HCT116 (cell line): ENCODE results near the gene GNG2. TPM values are rescaled to one million over a fixed set of nuclear protein-coding genes. Genes with fewer than 3 reads are reported as not detected.

Experiments used
- ATAC-seq: fragments of 200-7000 bp; cut with Tn5 transposase; 2 replicates; pipeline ENCODE4 v1.9.1; 2020; ENCODE audit warnings: mild to moderate bottlenecking, moderate library complexity
- BruUV-seq: library from RNA; stranded (reverse); fragments of 400-500 nt; replicated peaks from 2 replicates; lab custom pipeline; 2021; lab: Mats Ljungman, UMichigan
- CTCF ChIA-PET: fragments of 300-600 bp; sonication (Branson Sonifier 250); formaldehyde crosslinking; loops from one replicate; lab custom pipeline; 2021; ENCODE audit warnings: antibody characterized with exemption; lab: Charles Lee
- POLR2A ChIA-PET: fragments of 300-600, 350-600 bp; sonication (Branson Sonifier 250); formaldehyde crosslinking; loops from one replicate; lab custom pipeline; 2021; ENCODE audit warnings: antibody characterized with exemption; lab: Charles Lee
- RAD21 ChIA-PET, 2 experiments: fragments of 300-600 bp; sonication (Branson Sonifier 250); formaldehyde crosslinking; loops; one replicate each; lab custom pipeline; 2023; ENCODE audit warnings: low total read pairs in 2 of 2; ENCODE audit not compliant: uncharacterized antibody in 2 of 2, unreplicated experiment in 2 of 2, low non-redundant PET in 1 of 2; lab: Charles Lee
- DNase-seq: peaks from one replicate; pipeline ENCODE4 v3.0.0-alpha.2; 2010; ENCODE audit warnings: low read depth, low spot score
- H2AFZ ChIP-seq: fragments of 200-600 bp; shearing (Covaris generic), sonication (generic); 2 replicates; pipeline ENCODE4 v1.6.1; 2017; ENCODE audit warnings: low read depth, mixed run types, mixed read lengths, antibody characterized with exemption, low read length; ENCODE audit not compliant: poor library complexity, severe bottlenecking
- H3K27ac ChIP-seq: 2 replicates; pipeline ENCODE4 v1.5.1; 2012; ENCODE audit warnings: low read depth, low read length
- H3K27me3 ChIP-seq: fragments of 200-600 bp; sonication (generic); 2 replicates; pipeline ENCODE4 v1.6.1; 2016; ENCODE audit warnings: mixed run types, low read length, mixed read lengths; ENCODE audit not compliant: insufficient read depth
- H3K36me3 ChIP-seq, 2 experiments: fragments of 200-500 bp in 1 of 2; fragments of 200-600 bp in 1 of 2; sonication (Bioruptor generic) in 1 of 2; sonication (generic) in 1 of 2; 2 replicates each; pipeline versions ENCODE4 v1.5.1 to v1.6.1; 2014 to 2016; ENCODE audit warnings: low read length in 2 of 2, inconsistent platforms in 1 of 2, mixed read lengths in 1 of 2, mixed run types in 1 of 2; ENCODE audit not compliant: insufficient read depth in 2 of 2, control insufficient read depth in 1 of 2
- H3K4me1 ChIP-seq, 2 experiments: fragments of 200-600 bp in 1 of 2; sonication (generic) in 1 of 2; 2 replicates each; pipeline versions ENCODE4 v1.5.1 to v1.6.1; 2012 to 2017; ENCODE audit warnings: low read length in 2 of 2, inconsistent platforms in 1 of 2, mild to moderate bottlenecking in 1 of 2, mixed read lengths in 1 of 2, mixed run types in 1 of 2, moderate library complexity in 1 of 2; ENCODE audit not compliant: insufficient read depth in 2 of 2, control insufficient read depth in 1 of 2
- H3K4me2 ChIP-seq: fragments of 200-600 bp; sonication (generic); 2 replicates; pipeline ENCODE4 v1.6.1; 2017; ENCODE audit warnings: mixed run types, low read length, mixed read lengths
- H3K4me3 ChIP-seq, 2 experiments: fragments of 200-600 bp in 1 of 2; sonication (generic) in 1 of 2; replicated peaks in 1 of 2; 2 replicates each; pipeline ENCODE4 v1.5.1; 2011 to 2016; ENCODE audit warnings: low read length in 2 of 2, control low read depth in 1 of 2, low read depth in 1 of 2, mild to moderate bottlenecking in 1 of 2, mixed read lengths in 1 of 2, mixed run types in 1 of 2
- H3K79me2 ChIP-seq: fragments of 200-600 bp; sonication (generic); 2 replicates; pipeline ENCODE4 v1.6.1; 2017; ENCODE audit warnings: mild to moderate bottlenecking, mixed run types, low read length, moderate library complexity, mixed read lengths; ENCODE audit not compliant: insufficient read depth
- H3K9ac ChIP-seq: fragments of 200-600 bp; sonication (generic); 2 replicates; pipeline ENCODE4 v1.6.1; 2016; ENCODE audit warnings: low read length, mixed read lengths
- H3K9me2 ChIP-seq: fragments of 200-600 bp; sonication (generic), shearing (Covaris generic); 2 replicates; pipeline ENCODE4 v1.6.1; 2017; ENCODE audit warnings: mixed run types, mild to moderate bottlenecking, moderate library complexity; ENCODE audit not compliant: insufficient read depth
- H3K9me3 ChIP-seq, 2 experiments: fragments of 200-500 bp in 1 of 2; fragments of 200-600 bp in 1 of 2; sonication (Bioruptor generic) in 1 of 2; sonication (generic) in 1 of 2; 2 replicates each; pipeline ENCODE4 v1.6.1; 2014 to 2017; ENCODE audit warnings: low read length in 2 of 2, mixed read lengths in 2 of 2, inconsistent platforms in 1 of 2, low read depth in 1 of 2, mild to moderate bottlenecking in 1 of 2, mixed run types in 1 of 2, moderate library complexity in 1 of 2; ENCODE audit not compliant: control insufficient read depth in 1 of 2, insufficient read depth in 1 of 2
- H4K20me1 ChIP-seq: fragments of 200-600 bp; sonication (generic), shearing (Covaris generic); 2 replicates; pipeline ENCODE4 v1.6.1; 2017; ENCODE audit warnings: mixed run types, mild to moderate bottlenecking, moderate library complexity; ENCODE audit not compliant: insufficient read depth
- ELF1 ChIP-seq: IDR thresholded peaks from 2 replicates; pipeline ENCODE4 v1.6.1; 2012; ENCODE audit warnings: low read depth, borderline replicate concordance
- POLR2AphosphoS5 ChIP-seq: IDR thresholded peaks from 2 replicates; pipeline ENCODE4 v1.6.1; 2011; ENCODE audit warnings: mild to moderate bottlenecking, low read depth, low read length, moderate library complexity
- SIN3A ChIP-seq: IDR thresholded peaks from 2 replicates; pipeline ENCODE4 v1.6.1; 2012; ENCODE audit warnings: low read depth
- SP1 ChIP-seq: IDR thresholded peaks from 2 replicates; pipeline ENCODE4 v1.6.1; 2012; ENCODE audit warnings: low read depth
- SRF ChIP-seq: IDR thresholded peaks from 2 replicates; pipeline ENCODE4 v1.6.1; 2012; ENCODE audit warnings: low read depth
- YY1 ChIP-seq: IDR thresholded peaks from 2 replicates; pipeline ENCODE4 v1.6.1; 2011; ENCODE audit warnings: low read length, low read depth, moderate library complexity, mild to moderate bottlenecking; ENCODE audit not compliant: insufficient replicate concordance; ENCODE audit errors: extremely low read depth
- ZNF274 ChIP-seq: fragments of 200-500 bp; sonication (Bioruptor generic); IDR thresholded peaks from 2 replicates; pipeline ENCODE4 v1.6.1; 2014; ENCODE audit warnings: mild to moderate bottlenecking, low read depth, low read length, inconsistent platforms
- intact Hi-C: fragments of 100-400 bp; cut with micrococcal nuclease; formaldehyde crosslinking; loops from 2 replicates; pipeline ENCODE4 v1.10.0; 2022
- total RNA-seq: library from RNA; stranded (reverse); gene quantifications from one replicate; pipeline ENCODE4 v1.2.1, GENCODE V29; 2021; ENCODE audit not compliant: unreplicated experiment
- TF ChIP-seq, protein P1 (sequence below): IDR thresholded peaks from 2 replicates; pipeline ENCODE4 v1.6.1; 2012
- TF ChIP-seq, protein P2 (sequence below), 3 experiments: fragments of 200-600 bp in 1 of 3; sonication (generic) in 1 of 3; IDR thresholded peaks in 2 of 3; conservative IDR thresholded peaks in 1 of 3; 2 replicates each; pipeline ENCODE4 v1.5.1; 2012 to 2017; ENCODE audit warnings: low read depth in 2 of 3, low read length in 2 of 3, antibody characterized with exemption in 1 of 3, borderline replicate concordance in 1 of 3, control low read depth in 1 of 3, mild to moderate bottlenecking in 1 of 3, mixed read lengths in 1 of 3, mixed run types in 1 of 3, moderate library complexity in 1 of 3; ENCODE audit not compliant: insufficient read depth in 1 of 3
- TF ChIP-seq, protein P3 (sequence below): IDR thresholded peaks from 2 replicates; pipeline ENCODE4 v1.6.1; 2012

The GNG2 gene
- total RNA-seq, 1 experiment from 2014 or later = 0.74 TPM

DNA sequence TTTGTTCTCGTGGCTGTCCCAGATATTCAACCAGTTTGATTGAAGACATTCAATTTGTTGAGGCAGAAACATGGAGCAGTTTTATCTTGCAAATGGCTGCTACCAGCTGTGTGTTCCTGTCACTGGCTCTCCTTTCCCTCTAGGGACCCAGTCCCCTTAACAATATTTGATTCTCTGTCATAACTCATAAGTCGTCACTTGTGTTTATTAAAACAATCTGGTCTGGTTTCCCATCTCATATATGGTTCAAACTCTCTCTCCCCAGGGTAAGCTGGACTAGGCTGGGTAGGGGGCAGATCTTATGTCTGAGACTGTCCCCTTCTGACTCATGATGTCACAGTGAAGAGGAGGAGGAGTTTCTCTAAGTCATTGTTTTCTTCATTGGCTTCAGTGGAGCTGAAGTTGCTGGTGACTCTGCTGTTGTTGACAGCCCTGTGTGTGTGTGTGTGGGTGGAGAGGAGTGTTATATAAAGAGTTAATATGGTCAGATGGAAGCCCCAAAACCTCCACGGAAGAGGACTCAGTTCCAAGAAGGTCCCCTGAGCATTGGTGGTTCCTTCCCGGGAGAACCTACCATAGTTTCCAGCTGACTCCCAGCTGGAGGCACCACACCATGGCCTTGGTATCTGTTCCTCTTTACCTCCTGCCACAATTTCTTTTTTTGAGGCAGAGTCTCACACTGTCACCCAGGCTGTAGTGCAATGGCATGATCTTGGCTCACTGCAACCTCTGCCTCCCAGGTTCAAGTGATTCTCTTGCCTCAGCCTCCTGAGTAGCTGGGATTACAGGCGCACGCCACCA is 16.1 kb upstream of the GNG2 start:
- no TSS peak for BruUV-seq
- H3K4me2 ChIP-seq = no peak overlapping the region
- H3K9me3 ChIP-seq = no peaks in the 10 kb centered on the region
- H3K4me1 ChIP-seq = no peaks in the 10 kb centered on the region
- ATAC-seq (no peak), DNase-seq (no peak)
- TF ChIP-seq SIN3A = no peak
- no peak for TF ChIP-seq POLR2AphosphoS5
- TF ChIP-seq, protein P1, sequence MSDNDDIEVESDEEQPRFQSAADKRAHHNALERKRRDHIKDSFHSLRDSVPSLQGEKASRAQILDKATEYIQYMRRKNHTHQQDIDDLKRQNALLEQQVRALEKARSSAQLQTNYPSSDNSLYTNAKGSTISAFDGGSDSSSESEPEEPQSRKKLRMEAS = no peak
- TF ChIP-seq SP1 = no peak
- TF ChIP-seq, protein P2, sequence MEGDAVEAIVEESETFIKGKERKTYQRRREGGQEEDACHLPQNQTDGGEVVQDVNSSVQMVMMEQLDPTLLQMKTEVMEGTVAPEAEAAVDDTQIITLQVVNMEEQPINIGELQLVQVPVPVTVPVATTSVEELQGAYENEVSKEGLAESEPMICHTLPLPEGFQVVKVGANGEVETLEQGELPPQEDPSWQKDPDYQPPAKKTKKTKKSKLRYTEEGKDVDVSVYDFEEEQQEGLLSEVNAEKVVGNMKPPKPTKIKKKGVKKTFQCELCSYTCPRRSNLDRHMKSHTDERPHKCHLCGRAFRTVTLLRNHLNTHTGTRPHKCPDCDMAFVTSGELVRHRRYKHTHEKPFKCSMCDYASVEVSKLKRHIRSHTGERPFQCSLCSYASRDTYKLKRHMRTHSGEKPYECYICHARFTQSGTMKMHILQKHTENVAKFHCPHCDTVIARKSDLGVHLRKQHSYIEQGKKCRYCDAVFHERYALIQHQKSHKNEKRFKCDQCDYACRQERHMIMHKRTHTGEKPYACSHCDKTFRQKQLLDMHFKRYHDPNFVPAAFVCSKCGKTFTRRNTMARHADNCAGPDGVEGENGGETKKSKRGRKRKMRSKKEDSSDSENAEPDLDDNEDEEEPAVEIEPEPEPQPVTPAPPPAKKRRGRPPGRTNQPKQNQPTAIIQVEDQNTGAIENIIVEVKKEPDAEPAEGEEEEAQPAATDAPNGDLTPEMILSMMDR (IDR thresholded peaks at IDR 0.05 in 2 of 3, conservative IDR thresholded peaks at IDR 0.05 in 1 of 3; ENCODE audit: borderline replicate concordance in 1 of 3, insufficient read depth in 1 of 3, low read depth in 2 of 3, low read length in 2 of 3) = no peak
- TF ChIP-seq ZNF274 = no peak
- no peak for TF ChIP-seq SRF
- TF ChIP-seq YY1 = no peak
- TF ChIP-seq, protein P3, sequence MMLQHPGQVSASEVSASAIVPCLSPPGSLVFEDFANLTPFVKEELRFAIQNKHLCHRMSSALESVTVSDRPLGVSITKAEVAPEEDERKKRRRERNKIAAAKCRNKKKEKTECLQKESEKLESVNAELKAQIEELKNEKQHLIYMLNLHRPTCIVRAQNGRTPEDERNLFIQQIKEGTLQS = no peak
- TF ChIP-seq ELF1 = no peak
- intact Hi-C loops = no loop called here
- no peaks in the 10 kb centered on the region for H3K9me2 ChIP-seq
- H3K79me2 ChIP-seq = no peaks in the 10 kb centered on the region
- RAD21 ChIA-PET = no interaction called here
- no peaks in the 10 kb centered on the region for H3K27me3 ChIP-seq
- no peak overlapping the region for H3K9ac ChIP-seq
- H4K20me1 ChIP-seq = no peaks in the 10 kb centered on the region
- H2AFZ ChIP-seq = no peak overlapping the region
- no peaks in the 10 kb centered on the region for H3K36me3 ChIP-seq
- POLR2A ChIA-PET = no interaction called here
- no peak overlapping the region for H3K4me3 ChIP-seq
- CTCF ChIA-PET = interaction anchor here (1.2 kb wide), 1 partner anchor 63 kb away, joined by 3 read pairs; no protein-coding TSS in a partner anchor
- no peak overlapping the region for H3K27ac ChIP-seq
